Cardiac fibroblast (primary cell): ENCODE data around the gene PGAM5.
A peak's percentile ranks its signal among the peaks of the same experiment; 100 is the strongest.

Source experiments
- DNase-seq, 2 donors: peaks; one replicate each; pipeline versions ENCODE4 v3.0.0 to v3.0.0-alpha.2; 2010; ENCODE audit warnings: low read depth in 2 of 2
- H3K4me3 ChIP-seq, 2 donors: replicated peaks in 1 of 2; 1 replicate in 1 of 2; 2 replicates in 1 of 2; pipeline ENCODE4 v1.5.1; 2011; ENCODE audit warnings: low read depth in 2 of 2, low read length in 2 of 2, mild to moderate bottlenecking in 2 of 2, moderate library complexity in 1 of 2
- CTCF ChIP-seq: IDR thresholded peaks from one replicate; pipeline ENCODE4 v1.5.1; 2011; ENCODE audit warnings: low read depth, mild to moderate bottlenecking, low read length, inconsistent platforms

PGAM5 gene

GRCh38 chr12:132761032-132761920 lies 50.6 kb downstream of the PGAM5 start, which contains the start of gene ANKLE2:
Gene ANKLE2, minus strand, starts transcription at chr12:132761832. Its CDS starts 34 bp downstream, at chr12:132761798.
- H3K4me3 ChIP-seq, result peak within 1 kb of the TSS; percentile 69 to 81
- peak; percentile 59 to 84 for DNase-seq
- no peak for TF ChIP-seq CTCF

- peak; percentile 7 for TF ChIP-seq CTCF
- peak overlapping the region; percentile 62 to 69 for H3K4me3 ChIP-seq
- DNase-seq, result peak; percentile 90 to 93
These were observed 51.4 kb downstream of the PGAM5 start for GRCh38 chr12:132761921-132762583.

- DNase-seq, result no peak
- no peak overlapping the region for H3K4me3 ChIP-seq
- no peak for TF ChIP-seq CTCF
These were observed 53.6 kb downstream of the PGAM5 start for GRCh38 chr12:132764231-132764630.

- no peak overlapping the region for H3K4me3 ChIP-seq
- DNase-seq, result no peak
- TF ChIP-seq CTCF, result no peak
These were observed 54.7 kb downstream of the PGAM5 start for GRCh38 chr12:132765361-132765760.

- no peak for TF ChIP-seq CTCF
- H3K4me3 ChIP-seq, result peak overlapping the region in 1 of 2 donors; percentile 24
- peak; percentile 66 for DNase-seq
These were observed 55.9 kb downstream of the PGAM5 start for GRCh38 chr12:132766380-132767085.

- DNase-seq, result peak in 1 of 2 donors; percentile 24
- TF ChIP-seq CTCF, result no peak
- no peak overlapping the region for H3K4me3 ChIP-seq
These were observed 60.6 kb downstream of the PGAM5 start for GRCh38 chr12:132771126-132771838.
